Stimulated activated CD4-positive, alpha-beta T cell treated with anti-CD3 and anti-CD28 coated beads, Interleukin-2, amount 100 ng/mL, for 24 hours (primary cell): ENCODE results near the gene ZNF177.
A peak's percentile ranks its signal among the peaks of the same experiment; 100 is the strongest.

Experiments used
- DNase-seq, 2 donors: peaks; one replicate each; pipeline ENCODE4 v3.0.0-alpha.2; 2020

ZNF177 gene

GRCh38 chr19:9431475-9431874 lies 68.7 kb downstream of the ZNF177 start:
- DNase-seq, result peak; percentile 36 to 57
